ENCODE measurements around the gene GDF15.

DNA sequence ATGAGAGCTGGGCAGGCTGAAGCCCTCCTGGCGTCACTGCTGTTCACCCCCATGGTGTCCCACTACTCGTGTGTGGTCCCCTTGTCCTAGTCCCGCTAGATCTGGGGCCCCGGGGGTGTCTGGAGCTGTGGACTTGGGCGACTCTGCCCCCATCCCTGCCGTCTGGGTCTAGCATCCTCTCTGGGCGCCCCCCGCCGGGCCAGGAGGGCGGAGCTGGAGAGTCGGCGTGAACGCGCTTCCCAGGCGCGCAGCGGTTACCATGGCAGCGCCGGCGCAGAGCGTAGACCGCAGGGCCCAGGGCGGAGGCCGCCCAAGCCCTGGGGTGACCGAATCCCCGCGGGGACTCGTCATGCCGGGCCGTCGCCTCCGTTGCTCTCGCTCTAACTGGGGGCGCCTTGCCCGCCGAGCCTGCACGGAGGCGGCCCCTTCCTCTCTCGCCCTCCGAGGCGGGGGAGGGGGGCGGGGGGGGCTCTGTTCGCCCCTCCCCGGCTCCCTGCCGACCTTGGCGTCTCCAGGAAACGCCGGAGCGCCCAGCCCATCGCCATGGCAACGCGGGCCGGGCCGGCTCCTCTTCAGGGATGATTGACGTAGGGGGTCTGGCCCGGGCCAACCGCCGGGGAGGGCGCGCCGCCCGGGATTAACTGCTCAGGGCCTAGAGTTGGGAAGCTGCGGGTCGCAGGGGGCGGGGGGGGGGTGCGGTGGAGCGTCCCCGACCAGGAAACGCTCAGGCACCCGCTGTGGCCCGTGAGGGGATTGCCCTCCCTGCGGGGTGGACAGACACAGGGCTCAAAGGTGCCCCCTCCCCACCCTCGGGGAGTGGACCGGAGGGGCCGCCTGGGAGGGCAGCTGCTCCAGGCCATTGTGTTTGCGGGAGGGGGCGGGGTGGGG, 43.1 kb downstream of the GDF15 start:
- TF ChIP-seq, protein P1, sequence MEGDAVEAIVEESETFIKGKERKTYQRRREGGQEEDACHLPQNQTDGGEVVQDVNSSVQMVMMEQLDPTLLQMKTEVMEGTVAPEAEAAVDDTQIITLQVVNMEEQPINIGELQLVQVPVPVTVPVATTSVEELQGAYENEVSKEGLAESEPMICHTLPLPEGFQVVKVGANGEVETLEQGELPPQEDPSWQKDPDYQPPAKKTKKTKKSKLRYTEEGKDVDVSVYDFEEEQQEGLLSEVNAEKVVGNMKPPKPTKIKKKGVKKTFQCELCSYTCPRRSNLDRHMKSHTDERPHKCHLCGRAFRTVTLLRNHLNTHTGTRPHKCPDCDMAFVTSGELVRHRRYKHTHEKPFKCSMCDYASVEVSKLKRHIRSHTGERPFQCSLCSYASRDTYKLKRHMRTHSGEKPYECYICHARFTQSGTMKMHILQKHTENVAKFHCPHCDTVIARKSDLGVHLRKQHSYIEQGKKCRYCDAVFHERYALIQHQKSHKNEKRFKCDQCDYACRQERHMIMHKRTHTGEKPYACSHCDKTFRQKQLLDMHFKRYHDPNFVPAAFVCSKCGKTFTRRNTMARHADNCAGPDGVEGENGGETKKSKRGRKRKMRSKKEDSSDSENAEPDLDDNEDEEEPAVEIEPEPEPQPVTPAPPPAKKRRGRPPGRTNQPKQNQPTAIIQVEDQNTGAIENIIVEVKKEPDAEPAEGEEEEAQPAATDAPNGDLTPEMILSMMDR (conservative IDR thresholded peaks at IDR 0.05; ENCODE audit: low read depth in 2 of 2) = no peak
- TF ChIP-seq EZH2 (IDR thresholded peaks at IDR 0.05; ENCODE audit: low read depth, unreplicated experiment) = no peak

All from GM23338 (cell line).